IMR-90 (cell line): ENCODE measurements around the gene ABLIM3. TPM values are rescaled to one million over a fixed set of nuclear protein-coding genes. Genes with fewer than 3 reads are reported as not detected.

Experiments used
- ATAC-seq: fragments of 200-7000 bp; cut with Tn5 transposase; 2 replicates; pipeline ENCODE4 v1.9.1; 2020; ENCODE audit warnings: low read depth, mild to moderate bottlenecking, moderate library complexity
- BruUV-seq: library from RNA; stranded (reverse); fragments of 400-500 nt; replicated peaks from 2 replicates; lab custom pipeline; 2021; lab: Mats Ljungman, UMichigan
- CTCF ChIA-PET: fragments of 300-600 bp; formaldehyde crosslinking; extraction: SDS; loops from one replicate; lab custom pipeline; 2021; ENCODE audit warnings: antibody characterized with exemption; lab: Yijun Ruan, JAX
- POLR2A ChIA-PET: fragments of 300-600 bp; sonication (Branson Sonifier 250); formaldehyde crosslinking; loops from one replicate; lab custom pipeline; 2022; ENCODE audit warnings: antibody characterized with exemption; ENCODE audit not compliant: unreplicated experiment; lab: Charles Lee
- DNase-seq: peaks from one replicate; pipeline ENCODE4 v3.0.0; 2013
- H2AFZ ChIP-seq: replicated peaks from 2 replicates; pipeline ENCODE3; 2013; ENCODE audit warnings: low read length, mild to moderate bottlenecking; ENCODE audit not compliant: poor library complexity
- H2AK5ac ChIP-seq: 2 replicates; pipeline ENCODE4 v1.6.1; 2013; ENCODE audit warnings: low read depth, low read length, inconsistent platforms
- H2AK9ac ChIP-seq: replicated peaks from 2 replicates; pipeline ENCODE3; 2013; ENCODE audit warnings: mild to moderate bottlenecking, low read depth, low read length, moderate library complexity; ENCODE audit not compliant: poor library complexity
- H2BK120ac ChIP-seq: 2 replicates; pipeline ENCODE4 v1.6.1; 2013; ENCODE audit warnings: low read depth, low read length, inconsistent platforms
- H2BK15ac ChIP-seq: 3 replicates; pipeline ENCODE4 v1.6.1; 2013; ENCODE audit warnings: low read depth, low read length, inconsistent platforms
- H2BK20ac ChIP-seq: 2 replicates; pipeline ENCODE4 v1.6.1; 2013; ENCODE audit warnings: low read depth, mild to moderate bottlenecking, inconsistent platforms, low read length, moderate library complexity
- H2BK5ac ChIP-seq: 2 replicates; pipeline ENCODE4 v1.6.1; 2013; ENCODE audit warnings: mild to moderate bottlenecking, low read depth, low read length, inconsistent platforms; ENCODE audit not compliant: poor library complexity, severe bottlenecking
- H3K14ac ChIP-seq: replicated peaks from 2 replicates; pipeline ENCODE4 v1.6.1; 2013; ENCODE audit warnings: low read depth, low read length, inconsistent platforms
- H3K18ac ChIP-seq: 2 replicates; pipeline ENCODE4 v1.6.1; 2013; ENCODE audit warnings: low read depth, low read length, control low read depth
- H3K23ac ChIP-seq: 2 replicates; pipeline ENCODE4 v1.6.1; 2013; ENCODE audit warnings: low read depth, low read length, inconsistent platforms
- H3K27ac ChIP-seq: 2 replicates; pipeline ENCODE4 v1.5.1; 2013; ENCODE audit warnings: mild to moderate bottlenecking, control low read depth, low read length; ENCODE audit not compliant: insufficient read depth
- H3K27me3 ChIP-seq: 2 replicates; pipeline ENCODE4 v1.6.1; 2013; ENCODE audit warnings: low read length; ENCODE audit not compliant: control insufficient read depth, insufficient read depth
- H3K36me3 ChIP-seq: 2 replicates; pipeline ENCODE4 v1.6.1; 2013; ENCODE audit warnings: low read length, mixed read lengths; ENCODE audit not compliant: control insufficient read depth, insufficient read depth
- H3K4ac ChIP-seq: 2 replicates; pipeline ENCODE4 v1.6.1; 2013; ENCODE audit warnings: low read depth, low read length, inconsistent platforms
- H3K4me1 ChIP-seq: 2 replicates; pipeline ENCODE4 v1.6.1; 2013; ENCODE audit warnings: low read length, mixed read lengths; ENCODE audit not compliant: control insufficient read depth, insufficient read depth
- H3K4me2 ChIP-seq: 2 replicates; pipeline ENCODE4 v1.6.1; 2013; ENCODE audit warnings: low read depth, mild to moderate bottlenecking, control low read depth, low read length, moderate library complexity
- H3K4me3 ChIP-seq: 2 replicates; pipeline ENCODE4 v1.5.1; 2013; ENCODE audit warnings: low read depth, mild to moderate bottlenecking, control low read depth, low read length, moderate library complexity; ENCODE audit not compliant: insufficient read depth
- H3K56ac ChIP-seq: 2 replicates; pipeline ENCODE4 v1.6.1; 2013; ENCODE audit warnings: low read length, inconsistent platforms; ENCODE audit not compliant: insufficient read depth; ENCODE audit errors: extremely low read depth
- H3K79me1 ChIP-seq, 2 experiments: 2 replicates each; pipeline ENCODE4 v1.6.1; 2013; ENCODE audit warnings: low read length in 2 of 2, inconsistent platforms in 1 of 2, low read depth in 1 of 2
- H3K9ac ChIP-seq: 2 replicates; pipeline ENCODE4 v1.6.1; 2013; ENCODE audit warnings: low read depth, low read length, control low read depth
- H3K9me1 ChIP-seq: 2 replicates; pipeline ENCODE4 v1.6.1; 2013; ENCODE audit warnings: low read length, inconsistent platforms; ENCODE audit not compliant: insufficient read depth
- H3K9me3 ChIP-seq: 2 replicates; pipeline ENCODE4 v1.6.1; 2013; ENCODE audit warnings: low read length; ENCODE audit not compliant: control insufficient read depth, insufficient read depth
- H4K20me1 ChIP-seq: 2 replicates; pipeline ENCODE4 v1.6.1; 2013; ENCODE audit warnings: low read length, inconsistent platforms; ENCODE audit not compliant: insufficient read depth
- H4K5ac ChIP-seq: 2 replicates; pipeline ENCODE4 v1.6.1; 2013; ENCODE audit warnings: mild to moderate bottlenecking, low read depth, low read length, control low read depth
- H4K8ac ChIP-seq, 2 experiments: 2 replicates each; pipeline ENCODE4 v1.6.1; 2013; ENCODE audit warnings: low read depth in 2 of 2, low read length in 2 of 2, control low read depth in 1 of 2, inconsistent platforms in 1 of 2
- H4K91ac ChIP-seq: 2 replicates; pipeline ENCODE4 v1.6.1; 2013; ENCODE audit warnings: low read depth, low read length, inconsistent platforms; ENCODE audit not compliant: insufficient read depth
- CEBPB ChIP-seq: IDR thresholded peaks from 2 replicates; pipeline ENCODE4 v1.6.1; 2012; ENCODE audit warnings: low read depth, low read length, improper control_type of control experiment
- WGBS, 2 experiments: methylation state at CpG; one replicate each; pipeline versions ENCODE4 v1.1.5 to v1.1.7; 2013; ENCODE audit warnings: missing lambda C conversion rate in 2 of 2; ENCODE audit not compliant: insufficient read length in 1 of 2; ENCODE audit errors: extremely low coverage in 2 of 2; 5-methylcytosine and 5-hydroxymethylcytosine counted together
- dilution Hi-C: fragments of 300-500 bp; cut with HindIII; formaldehyde crosslinking; loops from one replicate; pipeline ENCODE4 v1.14.3; 2018; ENCODE audit warnings: low sequenced_read_pairs; ENCODE audit not compliant: unreplicated experiment
- in situ Hi-C: fragments of 300-500 bp; cut with MboI; formaldehyde crosslinking; loops from 3 replicates; pipeline ENCODE4 v1.14.3; 2019; ENCODE audit warnings: low sequenced_read_pairs, inconsistent platforms, mixed read lengths
- intact Hi-C: fragments of 100-400 bp; cut with micrococcal nuclease; formaldehyde crosslinking; loops from 2 replicates; pipeline ENCODE4 v1.10.0; 2022
- polyA plus RNA-seq, 3 experiments: library from polyadenylated mRNA; depleted of rRNA; stranded (reverse); fragments of >200 nt; gene quantifications; 2 replicates each; pipeline ENCODE4 v1.2.3, GENCODE V29; 2012; ENCODE audit warnings: low replicate concordance in 1 of 3
- total RNA-seq: library from RNA; depleted of rRNA; stranded (reverse); fragments of >200 nt; gene quantifications from 2 replicates; pipeline ENCODE4 v1.2.3, GENCODE V29; 2012

Gene ABLIM3
- total and polyA plus RNA-seq, 2 of the 4 experiments (the other 2 are of a cell fraction), result 33.3 to 69.9 TPM

- Histone ChIP-seq H4K8ac (no peak overlapping the region), H3K18ac (no peak overlapping the region), H2BK5ac (no peak overlapping the region), H2BK20ac (no peak overlapping the region), H3K79me1 (peaks cover 6 to 20% of the 10 kb centered on the region in 2 experiments), H3K36me3 (no peaks in the 10 kb centered on the region), H3K27ac (no peak overlapping the region), H4K20me1 (peaks cover 4% of the 10 kb centered on the region; the same call in 1 of the 2 replicates), H2BK120ac (no peak overlapping the region), H3K4ac (no peak overlapping the region), H3K27me3 (no peaks in the 10 kb centered on the region; the same call in 1 of the 2 replicates), H2AK5ac (no peak overlapping the region), H3K9me3 (no peaks in the 10 kb centered on the region), H3K56ac (0 out of 2 replicates have a peak overlapping the region, but pooled peaks have one; percentile 4), H3K23ac (no peak overlapping the region), H3K4me2 (no peak overlapping the region), H4K5ac (no peak overlapping the region), H3K14ac (no peak overlapping the region), H3K4me1 (peaks cover 2% of the 10 kb centered on the region), H2AK9ac (no peak overlapping the region), H4K91ac (no peak overlapping the region), H3K4me3 (no peak overlapping the region), H2BK15ac (no peak overlapping the region), H3K9ac (no peak overlapping the region), H2AFZ (no peak overlapping the region), H3K9me1 (peaks cover 7% of the 10 kb centered on the region)
- no peak for ATAC-seq
- no TSS peak for BruUV-seq
- in situ Hi-C loops (no loop called here), intact Hi-C loops (no loop called here), dilution Hi-C loops (no loop called here)
- no peak for TF ChIP-seq CEBPB
- ChIA-PET CTCF (no interaction called here), POLR2A (no interaction called here)
- WGBS, 2 experiments, result 64% methylated on average over 4 of the region's 4 CpGs; no CpG with 5 or more reads in 1 of the 2 experiments
- DNase-seq, result no peak
These were observed 136.5 kb downstream of the ABLIM3 start for GRCh38 chr5:149277801-149278200.
